Astrocyte of the cerebellum (primary cell): ENCODE measurements around the gene PRAMEF11.
"Not testable (repeated sequence)": the region's sequence is repeated elsewhere in the genome, so short reads cannot be mapped to it uniquely, and the experiment has no call there.

Source experiments
- DNase-seq: peaks from one replicate; pipeline ENCODE4 v3.0.0-alpha.2; 2011; ENCODE audit warnings: low read depth
- H3K4me3 ChIP-seq: 2 replicates; pipeline ENCODE4 v1.5.1; 2011; ENCODE audit warnings: mild to moderate bottlenecking, low read depth, low read length, moderate library complexity
- CTCF ChIP-seq: IDR thresholded peaks from 2 replicates; pipeline ENCODE4 v1.5.1; 2012; ENCODE audit warnings: low read length, low read depth, moderate library complexity, mild to moderate bottlenecking; ENCODE audit errors: missing control alignments
- in situ Hi-C: cut with HindIII; loops from 2 replicates; pipeline ENCODE4 v1.10.0; 2017; ENCODE audit warnings: low sequenced_read_pairs

Gene PRAMEF11

GRCh38 chr1:12831310-12831709, at the start of gene PRAMEF11:
PRAMEF11 (minus strand) TSS chr1:12831410; CDS start chr1:12828789, 2,621 bp downstream.
- H3K4me3 ChIP-seq, DNase-seq, in situ Hi-C loops: not testable (repeated sequence)

- in situ Hi-C loops, DNase-seq, H3K4me3 ChIP-seq: not testable (repeated sequence)
Observed at GRCh38 chr1:12878453-12878852, 47.2 kb upstream of the PRAMEF11 start.

GRCh38 chr1:12863131-12863880, 32.1 kb upstream of the PRAMEF11 start:
- in situ Hi-C loops, H3K4me3 ChIP-seq, DNase-seq: not testable (repeated sequence)

GRCh38 chr1:12856786-12857185, 25.6 kb upstream of the PRAMEF11 start, which contains the start of gene PRAMEF2:
PRAMEF2 (plus strand) TSS chr1:12857086; CDS start chr1:12859010, 1,924 bp downstream.
- in situ Hi-C loops, result not testable (repeated sequence)

GRCh38 chr1:12851779-12852178, 20.6 kb upstream of the PRAMEF11 start:
- no peak for DNase-seq
- H3K4me3 ChIP-seq, result no peak overlapping the region
- no peak for TF ChIP-seq CTCF
- in situ Hi-C loops, result no loop called here

More at GRCh38 chr1:12856786-12857185, 25.6 kb upstream of the PRAMEF11 start, which contains the start of gene PRAMEF2:
- H3K4me3 ChIP-seq, DNase-seq: not testable (repeated sequence)

- DNase-seq, H3K4me3 ChIP-seq, in situ Hi-C loops: not testable (repeated sequence)
Observed at GRCh38 chr1:12848620-12849019, 17.4 kb upstream of the PRAMEF11 start, which contains the start of gene HNRNPCL1. HNRNPCL1 (minus strand) TSS chr1:12848720; CDS start chr1:12848289, 431 bp downstream.

GRCh38 chr1:12833251-12833650, 2.0 kb upstream of the PRAMEF11 start:
- DNase-seq, in situ Hi-C loops, H3K4me3 ChIP-seq: not testable (repeated sequence)

GRCh38 chr1:12819061-12819460, 12.1 kb downstream of the PRAMEF11 start:
- H3K4me3 ChIP-seq, DNase-seq, in situ Hi-C loops: not testable (repeated sequence)

GRCh38 chr1:12811409-12811784, 19.8 kb downstream of the PRAMEF11 start:
- no peak for DNase-seq
- TF ChIP-seq CTCF, result no peak
- no peak overlapping the region for H3K4me3 ChIP-seq
- in situ Hi-C loops, result no loop called here

- no peak for TF ChIP-seq CTCF
- no peak for DNase-seq
- in situ Hi-C loops, result no loop called here
Observed at GRCh38 chr1:12810691-12811408, 20.4 kb downstream of the PRAMEF11 start.

More at GRCh38 chr1:12810691-12811408, 20.4 kb downstream of the PRAMEF11 start:
- H3K4me3 ChIP-seq, result no peak overlapping the region
